Ovary (tissue), 9 donors: Measurements from ENCODE around the gene GLE1. TPM values are rescaled to one million over a fixed set of nuclear protein-coding genes. Genes with fewer than 3 reads are reported as not detected.
"Not testable (repeated sequence)": the region's sequence is repeated elsewhere in the genome, so short reads cannot be mapped to it uniquely, and the experiment has no call there.

ENCODE experiments used
- DNase-seq, 5 donors: peaks; one replicate each; pipeline ENCODE4 v3.0.0-alpha.2; 2019 to 2020
- H3K27ac ChIP-seq, 2 donors: fragments of 200-600 bp; one replicate each; pipeline versions ENCODE4 v1.5.1 to v1.8.0; 2019 to 2022
- H3K27me3 ChIP-seq: fragments of 200-600 bp; one replicate; pipeline ENCODE4 v1.8.0; 2022
- H3K36me3 ChIP-seq: fragments of 200-600 bp; sonication (generic); one replicate; pipeline ENCODE4 v1.5.1; 2019
- H3K4me1 ChIP-seq: one replicate; pipeline ENCODE4 v1.8.1; 2013; ENCODE audit warnings: mild to moderate bottlenecking, moderate library complexity; ENCODE audit not compliant: insufficient read depth
- H3K4me3 ChIP-seq: fragments of 200-600 bp; sonication (generic); one replicate; pipeline ENCODE4 v1.5.1; 2017
- H3K9me3 ChIP-seq, 2 donors: fragments of 200-600 bp in 1 of 2; sonication (generic) in 1 of 2; one replicate each; pipeline versions ENCODE4 v1.5.1 to v1.8.1; 2013 to 2019; ENCODE audit warnings: mild to moderate bottlenecking in 1 of 2, moderate library complexity in 1 of 2
- EP300 ChIP-seq: sonication (generic); formaldehyde crosslinking; IDR thresholded peaks from one replicate; pipeline ENCODE4 v1.6.1; 2017; ENCODE audit warnings: antibody characterized with exemption
- POLR2A ChIP-seq: fragments of 450-650 bp; IDR thresholded peaks from one replicate; pipeline ENCODE4 v1.6.1; 2017; ENCODE audit warnings: antibody characterized with exemption, mild to moderate bottlenecking, moderate library complexity
- WGBS, 3 donors: extraction: QIAGEN DNeasy Blood & Tissue Kit in 1 of 3; methylation state at CpG; one replicate each; pipeline versions ENCODE4 v1.1.5 to v1.1.7; 2013 to 2017; 5-methylcytosine and 5-hydroxymethylcytosine counted together
- intact Hi-C, 4 donors: fragments of 100-400 bp; cut with DNase I; formaldehyde crosslinking; loops; one replicate each; pipeline versions ENCODE4 v1.11.0 to v1.15.1; 2022 to 2023
- polyA plus RNA-seq, 2 donors: library from polyadenylated mRNA; stranded (reverse); fragments of 200-250 nt in 1 of 2; fragments of 350-450 nt in 1 of 2; fragmentation: Illumina TruSeq in 1 of 2; extraction: RNeasy Lipid Tissue Mini Kit (QIAGEN cat#74804) in 1 of 2; gene quantifications; one replicate each; pipeline ENCODE4 v1.2.3, GENCODE V29; 2013 to 2014
- total RNA-seq, 7 donors: library from RNA; depleted of rRNA in 2 of 7; stranded (reverse); fragments of >200 nt in 2 of 7; fragmentation: NEBNext Ultra II Directional in 3 of 7; extraction: Animal tissue kit (Norgen Biotek cat#: 25700) in 3 of 7; gene quantifications; one replicate each; pipeline versions ENCODE4 v1.1.0 to v1.2.4, GENCODE V29; 2016 to 2023
- TF ChIP-seq, protein P1 (sequence below), 3 donors: fragments of 450-650 bp in 2 of 3; fragments of 200-600 bp in 1 of 3; IDR thresholded peaks; one replicate each; pipeline versions ENCODE4 v1.5.1 to v1.8.0; 2016 to 2022; ENCODE audit warnings: antibody characterized with exemption in 3 of 3, mild to moderate bottlenecking in 1 of 3
- donor health status: DM: no; HTN: no; CAD: no; lungs with moderate emphysema.
- donor health status: DM: no; HTN: no; CAD: no.
- donor health status: Bipolar disorder and iron deficiency.
- donor health status: DM: yes; HTN: yes; CAD: no.
- donor health status: DM: no; HTN: no; CAD: no.
- donor health status: DM: yes; HTN: yes; CAD: no.

GLE1 gene
- total and polyA plus RNA-seq, 9 donors, result 12.4 to 28.2 (median 19.0) TPM

DNA sequence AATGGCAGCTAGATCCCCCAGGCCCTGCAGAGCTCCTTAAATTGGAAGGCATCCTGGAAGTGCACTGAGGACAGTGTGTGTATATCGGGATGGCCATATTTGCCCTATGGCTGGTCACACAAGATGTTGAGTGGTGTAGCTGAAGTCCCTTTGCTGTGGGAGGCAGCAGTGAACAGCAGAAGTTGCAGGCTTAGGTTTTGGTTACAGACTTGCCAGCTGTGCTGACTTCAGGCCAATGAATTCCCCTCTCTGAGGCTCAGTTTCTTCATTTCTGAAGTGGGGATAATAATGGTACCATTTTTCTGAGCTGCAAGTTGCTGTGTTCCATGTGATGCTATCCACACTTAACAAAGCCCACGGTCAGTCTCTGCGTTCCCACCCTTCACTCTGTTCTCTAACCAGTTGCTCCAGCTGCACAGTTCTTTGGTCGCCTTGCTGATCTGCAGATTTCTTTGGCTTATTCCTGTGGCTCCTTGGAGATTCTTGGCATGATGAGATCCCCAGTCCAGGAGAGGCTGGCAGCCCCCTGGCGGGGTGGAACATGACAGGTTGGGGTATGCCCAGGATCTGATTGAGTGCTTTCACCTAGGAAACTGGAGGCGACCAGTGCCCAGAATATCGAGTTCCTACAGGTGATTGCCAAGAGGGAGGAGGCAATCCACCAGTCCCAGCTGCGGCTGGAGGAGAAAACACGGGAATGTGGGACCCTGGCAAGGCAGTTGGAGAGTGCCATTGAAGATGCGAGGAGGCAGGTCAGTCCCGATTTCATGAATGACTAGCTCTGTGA is 6.5 kb upstream of the GLE1 start:
- Histone ChIP-seq H3K27me3 (no peaks in the 10 kb centered on the region), H3K4me3 (no peak overlapping the region), H3K27ac (no peak overlapping the region), H3K4me1 (no peaks in the 10 kb centered on the region), H3K9me3 (no peaks in the 10 kb centered on the region), H3K36me3 (no peaks in the 10 kb centered on the region)
- TF ChIP-seq POLR2A, result no peak
- TF ChIP-seq EP300, result no peak
- TF ChIP-seq, protein P1, sequence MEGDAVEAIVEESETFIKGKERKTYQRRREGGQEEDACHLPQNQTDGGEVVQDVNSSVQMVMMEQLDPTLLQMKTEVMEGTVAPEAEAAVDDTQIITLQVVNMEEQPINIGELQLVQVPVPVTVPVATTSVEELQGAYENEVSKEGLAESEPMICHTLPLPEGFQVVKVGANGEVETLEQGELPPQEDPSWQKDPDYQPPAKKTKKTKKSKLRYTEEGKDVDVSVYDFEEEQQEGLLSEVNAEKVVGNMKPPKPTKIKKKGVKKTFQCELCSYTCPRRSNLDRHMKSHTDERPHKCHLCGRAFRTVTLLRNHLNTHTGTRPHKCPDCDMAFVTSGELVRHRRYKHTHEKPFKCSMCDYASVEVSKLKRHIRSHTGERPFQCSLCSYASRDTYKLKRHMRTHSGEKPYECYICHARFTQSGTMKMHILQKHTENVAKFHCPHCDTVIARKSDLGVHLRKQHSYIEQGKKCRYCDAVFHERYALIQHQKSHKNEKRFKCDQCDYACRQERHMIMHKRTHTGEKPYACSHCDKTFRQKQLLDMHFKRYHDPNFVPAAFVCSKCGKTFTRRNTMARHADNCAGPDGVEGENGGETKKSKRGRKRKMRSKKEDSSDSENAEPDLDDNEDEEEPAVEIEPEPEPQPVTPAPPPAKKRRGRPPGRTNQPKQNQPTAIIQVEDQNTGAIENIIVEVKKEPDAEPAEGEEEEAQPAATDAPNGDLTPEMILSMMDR (IDR thresholded peaks at IDR 0.05), result no peak
- intact Hi-C loops, result no loop called here
- WGBS, 3 donors, result 89 to 92% (median 91%) methylated on average over 11 of the region's 11 CpGs
- no peak for DNase-seq

DNA sequence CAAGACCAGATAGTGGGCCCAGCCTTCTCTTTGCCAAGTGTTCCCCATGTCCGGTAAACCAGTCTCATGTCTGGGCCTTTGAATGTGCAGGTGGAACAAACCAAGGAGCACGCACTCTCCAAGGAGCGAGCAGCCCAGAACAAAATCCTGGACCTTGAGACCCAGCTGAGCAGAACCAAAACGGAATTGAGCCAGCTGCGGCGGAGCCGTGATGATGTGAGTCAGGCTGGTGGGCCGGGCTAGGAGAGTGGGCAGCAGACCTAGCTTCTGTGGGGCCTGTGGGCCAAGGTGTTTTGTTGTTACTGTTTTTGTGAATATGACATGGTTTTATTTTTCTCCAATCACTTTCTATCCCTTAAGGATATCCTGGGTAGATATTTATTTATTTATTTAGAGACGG is 5.6 kb upstream of the GLE1 start:
- 93 to 96% (median 93%) methylated on average over 9 of the region's 9 CpGs for WGBS, 3 donors
- intact Hi-C loops, result no loop called here

DNA sequence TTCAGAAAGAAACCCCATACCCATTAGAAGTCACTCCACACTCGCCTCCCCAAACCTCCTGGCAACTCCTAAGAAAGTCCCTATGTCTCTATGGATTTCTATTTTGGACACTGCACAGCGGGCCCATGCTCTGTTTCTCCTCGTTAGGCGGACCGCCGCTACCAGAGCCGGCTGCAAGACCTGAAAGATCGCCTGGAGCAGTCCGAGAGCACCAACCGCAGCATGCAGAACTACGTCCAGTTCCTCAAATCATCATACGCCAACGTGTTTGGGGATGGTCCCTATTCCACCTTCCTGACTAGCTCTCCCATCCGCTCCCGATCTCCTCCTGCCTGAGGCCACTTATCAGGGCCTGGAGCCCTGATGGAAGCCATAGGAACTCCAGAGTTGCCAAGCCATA is 4.6 kb upstream of the GLE1 start:
- Histone ChIP-seq H3K9me3 (no peaks in the 10 kb centered on the region), H3K4me3 (no peak overlapping the region), H3K27me3 (no peaks in the 10 kb centered on the region), H3K4me1 (peaks cover 3% of the 10 kb centered on the region), H3K36me3 (no peaks in the 10 kb centered on the region), H3K27ac (no peak overlapping the region)
- WGBS, 3 donors, result 92 to 95% (median 93%) methylated on average over 15 of the region's 15 CpGs
- intact Hi-C loops, result loop anchor here in 2 of 4 donors (5.0 kb wide), 2 partner anchors 43 to 47 kb away; partner anchors contain the start of gene ODF2 (in 1 of the 2)
- TF ChIP-seq, protein P1 (IDR thresholded peaks at IDR 0.05), result no peak
- TF ChIP-seq POLR2A, result no peak
- TF ChIP-seq EP300, result no peak
- no peak for DNase-seq

More for the DNA sequence above, 5.6 kb upstream of the GLE1 start:
- H3K4me3 ChIP-seq, result no peak overlapping the region
- H3K36me3 ChIP-seq, result no peaks in the 10 kb centered on the region
- no peaks in the 10 kb centered on the region for H3K9me3 ChIP-seq
- H3K27me3 ChIP-seq, result no peaks in the 10 kb centered on the region
- no peak for DNase-seq
- peaks cover 3% of the 10 kb centered on the region for H3K4me1 ChIP-seq
- TF ChIP-seq EP300 (no peak), POLR2A (no peak)
- TF ChIP-seq, protein P1 (IDR thresholded peaks at IDR 0.05), result no peak
- H3K27ac ChIP-seq, result no peak overlapping the region

DNA sequence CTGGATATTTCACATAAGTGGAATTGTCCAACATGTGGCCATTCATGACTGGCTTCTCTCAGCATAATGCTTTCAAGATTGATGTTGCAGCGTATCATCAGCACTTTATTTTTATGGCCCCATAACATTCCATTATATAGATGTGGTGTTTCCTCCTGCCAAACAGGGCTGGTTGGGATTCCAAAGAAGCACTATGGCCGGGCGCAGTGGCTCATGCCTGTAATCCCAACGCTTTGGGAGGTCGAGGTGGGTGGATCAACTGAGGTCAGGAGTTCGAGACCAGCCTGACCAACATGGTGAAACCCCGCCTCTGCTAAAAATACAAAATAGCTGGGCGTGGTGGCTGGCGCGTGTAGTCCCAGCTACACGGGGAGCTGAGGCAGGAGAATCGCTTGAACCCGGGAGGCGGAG is 1.1 kb upstream of the GLE1 start:
- peak overlapping the region; percentile 95 for H3K4me3 ChIP-seq

DNA sequence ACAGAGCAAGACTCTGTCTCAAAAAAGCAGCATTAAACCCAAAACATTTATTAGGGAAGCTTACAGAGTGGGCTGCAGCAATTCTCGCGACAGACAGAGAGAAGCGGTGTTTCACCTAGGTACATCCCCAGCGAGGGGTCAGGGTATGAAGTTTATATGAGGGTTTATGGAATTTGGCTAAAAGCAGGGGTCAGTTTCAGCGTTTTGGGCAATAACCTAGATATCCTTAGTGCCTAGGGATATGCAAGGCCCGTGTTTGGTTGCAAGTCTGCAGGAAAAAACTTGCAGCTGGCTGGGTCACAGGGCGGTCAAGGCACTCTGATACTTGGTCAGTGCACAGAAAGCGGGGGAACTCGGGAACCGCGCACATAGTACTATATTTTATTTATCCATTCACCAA is 649 bp upstream of the GLE1 start:
- Histone ChIP-seq H3K27ac (peak overlapping the region in 1 of 2 donors; percentile 50), H3K27me3 (no peaks in the 10 kb centered on the region), H3K4me1 (peaks cover 7% of the 10 kb centered on the region), H3K4me3 (peak overlapping the region; percentile 95), H3K36me3 (no peaks in the 10 kb centered on the region), H3K9me3 (no peaks in the 10 kb centered on the region)
- TF ChIP-seq, protein P1 (IDR thresholded peaks at IDR 0.05), result no peak
- no peak for TF ChIP-seq POLR2A
- no peak for TF ChIP-seq EP300
- DNase-seq, result peak; percentile 38 to 66 (median 50)
- intact Hi-C loops, result loop anchor here in 2 of 4 donors (5.0 kb wide), 2 partner anchors 43 to 47 kb away; partner anchors contain the start of gene ODF2 (in 1 of the 2)
- WGBS, 3 donors, result 5 to 9% (median 6%) methylated on average over 11 of the region's 11 CpGs

More for the DNA sequence above, 1.1 kb upstream of the GLE1 start:
- intact Hi-C loops, result loop anchor here in 2 of 4 donors (5.0 kb wide), 2 partner anchors 44 to 46 kb away; partner anchors contain the start of gene ODF2 (in 1 of the 2)
- H3K27me3 ChIP-seq, H3K4me1 ChIP-seq, H3K9me3 ChIP-seq, H3K36me3 ChIP-seq, DNase-seq: not testable (repeated sequence)
- peak overlapping the region in 1 of 2 donors; percentile 50 for H3K27ac ChIP-seq
- WGBS, 3 donors, result 47 to 55% (median 55%) methylated on average over 14 of the region's 14 CpGs
